Endothelial cell of umbilical vein (primary cell): ENCODE data around the gene TBC1D5.

Experiments
- CTCF ChIP-seq, 2 donors: IDR thresholded peaks; 1 replicate in 1 of 2; 2 replicates in 1 of 2; pipeline ENCODE4 v1.5.1; 2011; ENCODE audit warnings: low read length in 2 of 2, mild to moderate bottlenecking in 2 of 2, moderate library complexity in 2 of 2, control low read depth in 1 of 2, inconsistent platforms in 1 of 2, low read depth in 1 of 2; ENCODE audit not compliant: insufficient read depth in 1 of 2; ENCODE audit errors: extremely low read depth in 1 of 2
- EZH2 ChIP-seq: IDR thresholded peaks from 2 replicates; pipeline ENCODE4 v1.6.1; 2012; ENCODE audit warnings: borderline replicate concordance, low read depth, mild to moderate bottlenecking, moderate library complexity, low read length, inconsistent platforms; ENCODE audit not compliant: severe bottlenecking
- FOS ChIP-seq: IDR thresholded peaks from 2 replicates; pipeline ENCODE4 v1.6.1; 2011; ENCODE audit warnings: mild to moderate bottlenecking, low read length, moderate library complexity, borderline replicate concordance; ENCODE audit not compliant: insufficient read depth
- GATA2 ChIP-seq: IDR thresholded peaks from 2 replicates; pipeline ENCODE4 v1.7.0; 2011; ENCODE audit warnings: low read depth, mild to moderate bottlenecking, moderate library complexity, mixed read lengths, low read length; ENCODE audit not compliant: insufficient read length, insufficient read depth
- JUN ChIP-seq: IDR thresholded peaks from 2 replicates; pipeline ENCODE4 v1.6.1; 2011; ENCODE audit warnings: borderline replicate concordance, low read depth; ENCODE audit not compliant: insufficient read length, insufficient read depth
- MAX ChIP-seq: IDR thresholded peaks from 2 replicates; pipeline ENCODE4 v1.6.1; 2011; ENCODE audit not compliant: insufficient read depth, insufficient read length
- POLR2A ChIP-seq: IDR thresholded peaks from 2 replicates; pipeline ENCODE4 v1.6.1; 2012; ENCODE audit warnings: low read depth, mild to moderate bottlenecking, control low read depth, low read length
- POLR2AphosphoS5 ChIP-seq: IDR thresholded peaks from 2 replicates; pipeline ENCODE4 v1.6.1; 2012; ENCODE audit warnings: low read depth, mild to moderate bottlenecking, control low read depth, low read length, moderate library complexity; ENCODE audit not compliant: insufficient read depth

- TF ChIP-seq POLR2A = no peak
- no peak for TF ChIP-seq CTCF (IDR thresholded peaks at IDR 0.05; ENCODE audit: extremely low read depth in 1 of 2, insufficient read depth in 1 of 2, low read depth in 1 of 2, low read length in 2 of 2)
- TF ChIP-seq POLR2AphosphoS5 = no peak
- TF ChIP-seq MAX = no peak
- TF ChIP-seq EZH2 = no peak
- no peak for TF ChIP-seq JUN
- no peak for TF ChIP-seq FOS
- no peak for TF ChIP-seq GATA2
Observed at GRCh38 chr3:17783426-17783825, 41.0 kb upstream of the TBC1D5 start.
